ENCODE results near the gene HS1BP3. TPM values are rescaled to one million over a fixed set of nuclear protein-coding genes. Genes with fewer than 3 reads are reported as not detected.

HS1BP3 gene
- polyA plus RNA-seq, 6 donors from 2014 or later = 10.8 to 23.3 (median 16.0) TPM

GRCh38 chr2:20609349-20609994, 41.4 kb downstream of the HS1BP3 start:
- DNase-seq = no peak
- peaks cover 0 to 4% (median 0%) of the 10 kb centered on the region in 3 donors for H3K27me3 Mint-ChIP-seq
- H3K9me3 Mint-ChIP-seq = peaks cover 0 to 6% (median 0%) of the 10 kb centered on the region in 7 donors
- peaks cover 0 to 15% of the 10 kb centered on the region in 2 donors for H3K36me3 Mint-ChIP-seq
- no peak overlapping the region for H3K27ac Mint-ChIP-seq
- peaks cover 5 to 8% (median 5%) of the 10 kb centered on the region in 3 donors for H3K4me1 Mint-ChIP-seq
- ATAC-seq (ENCODE audit: low read depth in 2 of 2) = no peak
- no peak overlapping the region for H3K4me3 Mint-ChIP-seq

GRCh38 chr2:20608666-20609348, 42.1 kb downstream of the HS1BP3 start:
- no peak overlapping the region for H3K27ac Mint-ChIP-seq
- ATAC-seq (ENCODE audit: low read depth in 2 of 2) (no peak), DNase-seq (no peak)
- H3K4me1 Mint-ChIP-seq = peaks cover 0 to 2% (median 0%) of the 10 kb centered on the region in 3 donors
- H3K27me3 Mint-ChIP-seq = peaks cover 0 to 4% (median 0%) of the 10 kb centered on the region in 3 donors
- no peak overlapping the region for H3K4me3 Mint-ChIP-seq
- peaks cover 0 to 15% of the 10 kb centered on the region in 2 donors for H3K36me3 Mint-ChIP-seq
- H3K9me3 Mint-ChIP-seq = peaks cover 0 to 6% (median 0%) of the 10 kb centered on the region in 7 donors

- Mint-ChIP-seq H3K36me3 (peaks cover 0 to 15% of the 10 kb centered on the region in 2 donors), H3K9me3 (peaks cover 0 to 6% (median 0%) of the 10 kb centered on the region in 7 donors), H3K4me3 (no peak overlapping the region), H3K27ac (no peak overlapping the region), H3K27me3 (peaks cover 0 to 4% (median 0%) of the 10 kb centered on the region in 3 donors), H3K4me1 (no peaks in the 10 kb centered on the region)
- DNase-seq (no peak), ATAC-seq (ENCODE audit: low read depth in 2 of 2) (no peak)
Measured at GRCh38 chr2:20607446-20607845, 43.5 kb downstream of the HS1BP3 start.

- H3K27ac Mint-ChIP-seq = no peak overlapping the region
- H3K4me1 Mint-ChIP-seq = no peaks in the 10 kb centered on the region
- H3K36me3 Mint-ChIP-seq = peaks cover 0 to 15% of the 10 kb centered on the region in 2 donors
- peaks cover 0 to 6% (median 2%) of the 10 kb centered on the region in 7 donors for H3K9me3 Mint-ChIP-seq
- H3K27me3 Mint-ChIP-seq = peaks cover 0 to 4% (median 0%) of the 10 kb centered on the region in 3 donors
- ATAC-seq (ENCODE audit: low read depth in 2 of 2) = no peak
- no peak for DNase-seq
- no peak overlapping the region for H3K4me3 Mint-ChIP-seq
Measured at GRCh38 chr2:20606198-20606597, 44.7 kb downstream of the HS1BP3 start.

- Mint-ChIP-seq H3K27ac (no peak overlapping the region), H3K4me3 (no peak overlapping the region), H3K27me3 (peaks cover 0 to 4% (median 0%) of the 10 kb centered on the region in 3 donors), H3K36me3 (peaks cover 0 to 15% of the 10 kb centered on the region in 2 donors), H3K9me3 (peaks cover 0 to 6% (median 2%) of the 10 kb centered on the region in 7 donors), H3K4me1 (no peaks in the 10 kb centered on the region)
- ATAC-seq (ENCODE audit: low read depth in 2 of 2) = no peak
- DNase-seq = no peak
Measured at GRCh38 chr2:20604951-20605381, 45.9 kb downstream of the HS1BP3 start.

GRCh38 chr2:20604401-20604911, 46.4 kb downstream of the HS1BP3 start:
- H3K36me3 Mint-ChIP-seq = peaks cover 0 to 15% of the 10 kb centered on the region in 2 donors
- DNase-seq (no peak), ATAC-seq (ENCODE audit: low read depth in 2 of 2) (no peak)
- H3K4me1 Mint-ChIP-seq = no peaks in the 10 kb centered on the region
- peaks cover 0 to 6% (median 2%) of the 10 kb centered on the region in 7 donors for H3K9me3 Mint-ChIP-seq
- H3K27me3 Mint-ChIP-seq = peaks cover 0 to 4% (median 0%) of the 10 kb centered on the region in 3 donors
- no peak overlapping the region for H3K27ac Mint-ChIP-seq
- no peak overlapping the region for H3K4me3 Mint-ChIP-seq

GRCh38 chr2:20603791-20604190, 47.1 kb downstream of the HS1BP3 start:
- Mint-ChIP-seq H3K27me3 (peaks cover 0 to 4% (median 0%) of the 10 kb centered on the region in 3 donors), H3K4me3 (no peak overlapping the region), H3K27ac (no peak overlapping the region), H3K9me3 (peaks cover 0 to 5% (median 2%) of the 10 kb centered on the region in 7 donors), H3K4me1 (no peaks in the 10 kb centered on the region), H3K36me3 (peaks cover 0 to 12% of the 10 kb centered on the region in 2 donors)
- DNase-seq (no peak), ATAC-seq (ENCODE audit: low read depth in 2 of 2) (no peak)

- DNase-seq (no peak), ATAC-seq (ENCODE audit: low read depth in 2 of 2) (no peak)
- H3K4me1 Mint-ChIP-seq = peaks cover 0 to 2% (median 0%) of the 10 kb centered on the region in 3 donors
- peaks cover 0 to 9% (median 0%) of the 10 kb centered on the region in 3 donors for H3K27me3 Mint-ChIP-seq
- peaks cover 0 to 2% (median 0%) of the 10 kb centered on the region in 7 donors for H3K9me3 Mint-ChIP-seq
- H3K36me3 Mint-ChIP-seq = peaks cover 0 to 4% of the 10 kb centered on the region in 2 donors
- no peak overlapping the region for H3K27ac Mint-ChIP-seq
- no peak overlapping the region for H3K4me3 Mint-ChIP-seq
Measured at GRCh38 chr2:20602803-20603202, 48.1 kb downstream of the HS1BP3 start.

GRCh38 chr2:20600756-20601325, 50.1 kb downstream of the HS1BP3 start:
- Mint-ChIP-seq H3K4me1 (peaks cover 13 to 19% (median 18%) of the 10 kb centered on the region in 3 donors), H3K27me3 (peaks cover 0 to 10% (median 0%) of the 10 kb centered on the region in 3 donors), H3K36me3 (no peaks in the 10 kb centered on the region), H3K27ac (peak overlapping the region in 1 of 6 donors; percentile 7), H3K4me3 (no peak overlapping the region), H3K9me3 (peaks cover 0 to 2% (median 0%) of the 10 kb centered on the region in 7 donors)
- ATAC-seq (ENCODE audit: low read depth in 2 of 2) = no peak
- no peak for DNase-seq

- peaks cover 0 to 6% (median 0%) of the 10 kb centered on the region in 3 donors for H3K27me3 Mint-ChIP-seq
- no peak overlapping the region for H3K27ac Mint-ChIP-seq
- DNase-seq (no peak), ATAC-seq (ENCODE audit: low read depth in 2 of 2) (no peak)
- peaks cover 0 to 2% (median 0%) of the 10 kb centered on the region in 7 donors for H3K9me3 Mint-ChIP-seq
- H3K4me3 Mint-ChIP-seq = no peak overlapping the region
- peaks cover 22 to 28% (median 26%) of the 10 kb centered on the region in 3 donors for H3K4me1 Mint-ChIP-seq
- no peaks in the 10 kb centered on the region for H3K36me3 Mint-ChIP-seq
Measured at GRCh38 chr2:20599861-20600461, 50.9 kb downstream of the HS1BP3 start.

- Mint-ChIP-seq H3K4me3 (no peak overlapping the region), H3K36me3 (no peaks in the 10 kb centered on the region), H3K27me3 (peaks cover 0 to 7% (median 2%) of the 10 kb centered on the region in 3 donors), H3K27ac (no peak overlapping the region), H3K9me3 (peaks cover 0 to 2% (median 0%) of the 10 kb centered on the region in 7 donors), H3K4me1 (peaks cover 28 to 37% (median 35%) of the 10 kb centered on the region in 3 donors)
- DNase-seq (no peak), ATAC-seq (ENCODE audit: low read depth in 2 of 2) (no peak)
Measured at GRCh38 chr2:20599001-20599600, 51.8 kb downstream of the HS1BP3 start.

- peaks cover 0 to 7% of the 10 kb centered on the region in 2 donors for H3K36me3 Mint-ChIP-seq
- H3K4me1 Mint-ChIP-seq = peaks cover 36 to 48% (median 48%) of the 10 kb centered on the region in 3 donors
- DNase-seq = no peak
- H3K9me3 Mint-ChIP-seq = peaks cover 0 to 2% (median 0%) of the 10 kb centered on the region in 7 donors
- no peak overlapping the region for H3K4me3 Mint-ChIP-seq
- H3K27me3 Mint-ChIP-seq = peaks cover 5 to 20% (median 7%) of the 10 kb centered on the region in 3 donors
- no peak for ATAC-seq (ENCODE audit: low read depth in 2 of 2)
- H3K27ac Mint-ChIP-seq = no peak overlapping the region
Measured at GRCh38 chr2:20597860-20598183, 53.1 kb downstream of the HS1BP3 start.

All from naive B cell (primary cell).